NCI-H2081 treated with DMSO at 0.1 percent for 48 hours (cell line): ENCODE measurements around the gene GTPBP10.
"Not testable (repeated sequence)": the region's sequence is repeated elsewhere in the genome, so short reads cannot be mapped to it uniquely, and the experiment has no call there.

Experiments
- DNase-seq: peaks from one replicate; lab custom pipeline; 2025; lab: John Stamatoyannopoulos, UW

The GTPBP10 gene

GRCh38 chr7:90346336-90347125 is at the start of gene GTPBP10:
Gene GTPBP10 (plus strand): TSS chr7:90346716. CDS start chr7:90346742, 26 bp downstream.
- peak; percentile 86 for DNase-seq

GRCh38 chr7:90298145-90299038 is 48.1 kb upstream of the GTPBP10 start:
- no peak for DNase-seq

GRCh38 chr7:90303241-90303640 is 43.3 kb upstream of the GTPBP10 start:
- DNase-seq: no peak

GRCh38 chr7:90309872-90310271 is 36.6 kb upstream of the GTPBP10 start:
- DNase-seq: no peak

- DNase-seq: no peak
Measured at GRCh38 chr7:90311175-90311574, 35.3 kb upstream of the GTPBP10 start.

- DNase-seq: no peak
Measured at GRCh38 chr7:90312745-90313144, 33.8 kb upstream of the GTPBP10 start.

GRCh38 chr7:90313907-90314306 is 32.6 kb upstream of the GTPBP10 start:
- no peak for DNase-seq

- DNase-seq: no peak
Measured at GRCh38 chr7:90320014-90320413, 26.5 kb upstream of the GTPBP10 start.

GRCh38 chr7:90320418-90320800 is 26.1 kb upstream of the GTPBP10 start:
- DNase-seq: no peak

GRCh38 chr7:90320801-90321494 is 25.6 kb upstream of the GTPBP10 start, which contains the start of gene FAM237B:
Gene FAM237B (minus strand): TSS chr7:90321304. CDS start chr7:90319748, 1,556 bp downstream.
- no peak for DNase-seq

GRCh38 chr7:90322837-90323236 is 23.7 kb upstream of the GTPBP10 start:
- DNase-seq: no peak

- DNase-seq: no peak
Measured at GRCh38 chr7:90326500-90326899, 20.0 kb upstream of the GTPBP10 start.

GRCh38 chr7:90334193-90334843 is 12.2 kb upstream of the GTPBP10 start:
- DNase-seq: no peak

GRCh38 chr7:90334926-90335325 is 11.6 kb upstream of the GTPBP10 start:
- DNase-seq: not testable (repeated sequence)

- no peak for DNase-seq
Measured at GRCh38 chr7:90337106-90337505, 9.4 kb upstream of the GTPBP10 start.

- DNase-seq: no peak
Measured at GRCh38 chr7:90345016-90345415, 1.5 kb upstream of the GTPBP10 start.

GRCh38 chr7:90345595-90346335 is 751 bp upstream of the GTPBP10 start:
- DNase-seq: no peak

GRCh38 chr7:90347759-90348158 is 1.2 kb downstream of the GTPBP10 start:
- DNase-seq: no peak

GRCh38 chr7:90349305-90349704 is 2.8 kb downstream of the GTPBP10 start:
- no peak for DNase-seq

GRCh38 chr7:90350032-90350431 is 3.5 kb downstream of the GTPBP10 start:
- DNase-seq: not testable (repeated sequence)

GRCh38 chr7:90351987-90352386 is 5.5 kb downstream of the GTPBP10 start:
- no peak for DNase-seq
